Activated CD4-positive, CD25-positive, alpha-beta regulatory T cell treated with anti-CD3 and anti-CD28 coated beads, Interleukin-2, amount 50 U/mL, for 24 hours (primary cell): ENCODE results near the gene NASP.
"Not testable (repeated sequence)": the region's sequence is repeated elsewhere in the genome, so short reads cannot be mapped to it uniquely, and the experiment has no call there.

Experiments used
- ATAC-seq, 2 donors: fragments of 150-1000 bp; cut with Tn5 transposase; one replicate each; pipeline ENCODE4 v1.10.0; 2021; ENCODE audit warnings: mild to moderate bottlenecking in 1 of 2, moderate library complexity in 1 of 2

The NASP gene

GRCh38 chr1:45570631-45571030 lies 13.2 kb upstream of the NASP start:
- no peak for ATAC-seq

DNA sequence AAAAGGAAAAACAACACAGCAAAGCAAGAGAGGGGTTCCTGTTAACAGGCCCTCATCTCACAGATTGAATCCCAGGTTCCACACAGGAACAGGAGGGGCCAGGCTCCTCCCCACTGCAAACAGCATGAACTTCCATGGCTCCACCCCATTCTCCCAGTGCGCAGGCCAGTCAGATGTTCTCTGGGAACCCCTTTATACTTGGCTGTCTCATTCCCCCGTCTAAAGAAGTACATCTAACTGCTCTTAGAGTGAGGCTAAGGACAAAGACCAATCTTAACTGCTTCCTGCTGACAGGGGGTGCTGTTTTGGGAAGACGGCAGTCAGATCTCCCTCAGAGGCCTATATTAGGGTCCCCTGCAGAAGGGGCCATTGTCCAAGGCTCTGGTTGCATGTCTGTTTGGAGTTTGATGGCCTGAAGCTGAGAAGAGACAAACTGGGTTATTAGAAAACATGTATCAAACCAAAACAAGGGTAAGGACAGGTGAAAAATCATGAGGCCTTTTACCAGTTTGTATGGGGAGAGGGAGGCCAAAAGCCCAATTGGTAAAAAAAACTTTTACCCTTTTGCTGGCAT lies 10.5 kb upstream of the NASP start:
- ATAC-seq: no peak

DNA sequence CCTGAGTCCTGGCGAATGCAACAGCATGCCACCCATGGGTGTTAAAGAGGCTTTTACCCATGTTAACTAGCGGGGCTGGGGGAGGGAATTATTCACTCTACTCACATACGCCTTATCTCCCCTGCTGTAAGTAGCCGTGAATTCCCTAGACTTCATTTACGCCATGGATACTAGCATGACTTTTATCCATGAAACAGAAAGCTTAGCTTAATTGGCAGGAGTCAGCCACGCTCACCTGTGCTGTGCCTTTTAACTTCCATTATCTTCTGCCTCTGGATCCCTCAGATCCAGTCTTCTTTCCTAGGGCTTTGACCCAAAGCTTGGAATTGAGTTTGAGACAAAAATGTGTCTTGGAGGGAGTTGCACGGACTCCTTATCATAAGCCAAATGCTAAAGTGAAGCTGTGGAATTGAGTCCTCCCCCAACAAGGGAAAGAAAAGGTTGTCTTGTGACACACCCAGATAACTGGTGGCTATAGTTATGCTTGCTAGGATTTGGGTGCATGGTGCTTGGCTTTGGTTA lies 9.7 kb upstream of the NASP start:
- no peak for ATAC-seq

DNA sequence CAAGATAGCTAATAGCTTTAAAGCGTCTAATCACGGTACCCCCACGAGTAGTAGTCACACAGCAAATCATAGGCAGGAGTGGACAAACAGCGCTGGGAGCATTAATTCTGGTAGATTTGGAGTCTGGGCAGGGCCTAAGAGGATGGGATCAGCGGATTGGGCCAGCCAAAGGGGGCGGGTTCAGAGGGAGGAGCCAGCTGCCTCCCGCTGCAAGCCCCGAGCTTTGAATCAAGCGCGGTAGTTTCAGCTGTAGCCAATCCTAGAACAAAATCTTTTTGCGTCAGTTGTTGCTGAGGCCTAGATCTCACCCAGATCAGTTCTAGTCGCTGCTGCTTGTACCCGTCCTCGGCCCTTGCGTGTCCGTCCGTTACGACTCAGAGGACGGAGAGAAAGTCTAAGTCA lies 576 bp upstream of the NASP start:
- peak; percentile 82 to 84 for ATAC-seq

GRCh38 chr1:45584351-45585109 lies 689 bp downstream of the NASP start:
- ATAC-seq: peak; percentile 21 to 32

DNA sequence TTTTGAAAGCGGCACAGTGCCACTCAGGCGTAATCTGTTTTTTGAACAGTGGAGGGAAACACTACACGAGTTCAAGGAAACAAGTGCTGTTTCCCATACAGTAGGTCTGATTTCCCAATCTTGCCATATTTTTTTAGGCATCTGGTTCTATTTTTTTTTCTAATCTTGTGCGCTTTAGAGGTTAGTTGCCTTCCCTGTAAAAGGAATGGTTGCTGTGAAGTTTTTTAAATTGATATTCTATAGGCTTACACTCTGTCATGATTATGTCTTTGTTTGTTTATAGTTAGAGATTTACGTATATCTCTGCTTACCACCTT lies 1.2 kb downstream of the NASP start:
- ATAC-seq: no peak

- no peak for ATAC-seq
These were observed 1.7 kb downstream of the NASP start for GRCh38 chr1:45585496-45586075.

DNA sequence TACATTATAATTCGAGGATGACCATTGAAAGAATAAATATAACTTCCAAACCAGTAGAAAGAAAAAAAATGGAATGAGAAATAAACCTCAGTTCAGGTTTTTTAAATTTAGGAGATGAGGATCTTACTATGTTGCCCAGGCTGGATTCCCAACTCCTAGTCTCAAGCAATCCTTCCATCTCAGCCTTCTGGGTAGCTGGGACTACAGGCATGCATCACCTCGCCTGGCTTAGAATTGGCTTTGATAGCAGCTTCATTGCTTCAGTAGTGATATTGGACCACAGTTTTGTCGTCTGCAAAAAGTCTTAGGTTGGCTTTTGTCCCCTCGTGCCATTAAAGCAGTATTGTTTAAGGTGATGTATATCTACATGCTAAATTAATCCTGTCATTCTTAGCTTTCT lies 2.9 kb downstream of the NASP start:
- ATAC-seq: no peak

GRCh38 chr1:45589861-45590260 lies 6.0 kb downstream of the NASP start:
- peak; percentile 35 to 37 for ATAC-seq

- no peak for ATAC-seq
These were observed 10.6 kb downstream of the NASP start for GRCh38 chr1:45594412-45594811.

- not testable (repeated sequence) for ATAC-seq
These were observed 12.9 kb downstream of the NASP start for GRCh38 chr1:45596765-45597164.

DNA sequence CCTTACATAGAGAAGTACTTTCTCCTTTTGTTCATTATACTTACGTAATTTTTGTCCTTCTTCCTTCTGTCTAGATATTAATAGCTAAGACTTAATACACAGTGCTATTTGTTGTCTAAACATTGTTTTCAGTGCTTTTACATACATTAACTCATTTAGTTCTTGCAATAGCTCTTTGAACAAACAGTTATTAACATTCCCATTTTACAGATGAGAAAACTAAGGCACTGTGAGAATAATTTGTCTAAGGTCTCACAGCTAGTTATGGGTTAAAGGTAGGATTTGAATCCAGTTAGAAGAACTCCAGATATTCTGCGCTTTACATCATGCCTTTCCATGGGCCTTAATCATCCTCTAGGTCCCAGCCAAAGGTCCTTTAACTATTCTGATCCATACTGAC lies 20.4 kb downstream of the NASP start:
- no peak for ATAC-seq

DNA sequence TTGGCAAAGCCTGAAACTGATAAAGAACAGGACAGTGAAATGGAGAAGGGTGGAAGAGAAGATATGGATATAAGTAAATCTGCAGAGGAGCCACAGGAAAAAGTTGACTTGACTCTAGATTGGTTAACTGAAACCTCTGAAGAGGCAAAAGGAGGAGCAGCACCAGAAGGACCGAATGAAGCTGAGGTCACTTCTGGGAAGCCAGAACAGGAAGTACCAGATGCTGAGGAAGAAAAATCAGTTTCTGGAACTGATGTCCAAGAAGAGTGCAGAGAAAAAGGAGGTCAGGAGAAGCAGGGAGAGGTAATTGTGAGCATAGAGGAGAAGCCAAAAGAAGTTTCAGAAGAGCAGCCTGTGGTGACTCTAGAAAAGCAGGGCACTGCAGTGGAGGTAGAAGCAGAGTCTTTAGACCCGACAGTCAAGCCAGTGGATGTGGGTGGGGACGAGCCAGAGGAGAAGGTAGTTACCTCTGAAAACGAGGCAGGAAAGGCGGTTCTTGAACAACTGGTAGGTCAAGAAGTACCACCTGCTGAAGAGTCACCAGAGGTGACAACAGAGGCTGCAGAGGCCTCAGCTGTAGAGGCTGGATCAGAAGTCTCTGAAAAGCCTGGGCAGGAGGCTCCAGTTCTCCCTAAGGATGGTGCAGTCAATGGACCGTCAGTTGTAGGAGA lies 23.7 kb downstream of the NASP start:
- ATAC-seq: no peak

GRCh38 chr1:45608175-45609156 lies 24.6 kb downstream of the NASP start:
- no peak for ATAC-seq

- no peak for ATAC-seq
These were observed 26.9 kb downstream of the NASP start for GRCh38 chr1:45610589-45611226.

- ATAC-seq: no peak
These were observed 29.2 kb downstream of the NASP start for GRCh38 chr1:45612941-45613579.

GRCh38 chr1:45615885-45616284 lies 32.0 kb downstream of the NASP start:
- no peak for ATAC-seq

DNA sequence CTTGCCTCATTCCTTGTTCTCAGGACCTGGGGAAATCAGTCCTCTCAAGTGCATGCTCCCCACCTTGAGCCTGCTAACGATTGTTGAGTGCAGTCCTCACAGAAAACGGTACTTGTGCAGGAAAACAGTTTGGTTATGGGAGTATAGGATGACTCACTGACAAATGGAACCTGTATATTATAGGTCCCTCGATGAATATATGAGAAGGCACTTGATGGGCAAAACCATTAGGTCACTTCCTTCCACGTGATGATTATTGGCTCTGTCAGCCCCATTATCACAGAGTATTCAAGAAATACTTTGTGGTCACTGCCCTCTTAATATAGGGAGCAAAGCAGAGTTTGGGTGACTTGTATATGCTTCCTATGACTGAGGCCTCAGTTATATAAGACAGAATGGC lies 33.8 kb downstream of the NASP start:
- ATAC-seq: peak in 1 of 2 donors; percentile 15

GRCh38 chr1:45619149-45619921 lies 35.5 kb downstream of the NASP start:
- ATAC-seq: no peak
